Stimulated activated CD8-positive, alpha-beta memory T cell treated with anti-CD3 and anti-CD28 coated beads, Interleukin-7, amount 100 ng/mL, for 1 hour (primary cell): Measurements from ENCODE around the gene NOL11.
"Not testable (repeated sequence)": the region's sequence is repeated elsewhere in the genome, so short reads cannot be mapped to it uniquely, and the experiment has no call there.

Experiments
- DNase-seq, 2 donors: peaks; one replicate each; pipeline ENCODE4 v3.0.0-alpha.2; 2020; ENCODE audit warnings: low read depth in 2 of 2

NOL11 gene

GRCh38 chr17:67754001-67754400, 36.3 kb downstream of the NOL11 start:
- no peak for DNase-seq

GRCh38 chr17:67754686-67755085, 37.0 kb downstream of the NOL11 start:
- DNase-seq, result not testable (repeated sequence)

- DNase-seq, result not testable (repeated sequence)
Observed at GRCh38 chr17:67756766-67757165, 39.0 kb downstream of the NOL11 start.

GRCh38 chr17:67759355-67760171, 41.8 kb downstream of the NOL11 start:
- no peak for DNase-seq

GRCh38 chr17:67765623-67766022, 47.9 kb downstream of the NOL11 start:
- DNase-seq, result no peak

GRCh38 chr17:67769231-67769630, 51.5 kb downstream of the NOL11 start:
- no peak for DNase-seq

GRCh38 chr17:67770539-67770938, 52.8 kb downstream of the NOL11 start:
- no peak for DNase-seq

GRCh38 chr17:67772679-67773078, 54.9 kb downstream of the NOL11 start:
- DNase-seq, result no peak

GRCh38 chr17:67773246-67773645, 55.5 kb downstream of the NOL11 start:
- no peak for DNase-seq

GRCh38 chr17:67779098-67779672, 61.4 kb downstream of the NOL11 start:
- no peak for DNase-seq

GRCh38 chr17:67784364-67785121, 66.8 kb downstream of the NOL11 start:
- no peak for DNase-seq

GRCh38 chr17:67785122-67785477, 67.4 kb downstream of the NOL11 start:
- no peak for DNase-seq

GRCh38 chr17:67785504-67785903, 67.8 kb downstream of the NOL11 start:
- no peak for DNase-seq
